CD4-positive, alpha-beta T cell treated with Interleukin-6 at 100 ng/mL for 8 hours (primary cell): ENCODE data around the gene ZNF324B.
"Not testable (repeated sequence)": the region's sequence is repeated elsewhere in the genome, so short reads cannot be mapped to it uniquely, and the experiment has no call there.

Source experiments
- DNase-seq: peaks from one replicate; pipeline ENCODE4 v3.0.0-alpha.2; 2020; ENCODE audit warnings: mixed read lengths, low spot score

ZNF324B gene

DNA sequence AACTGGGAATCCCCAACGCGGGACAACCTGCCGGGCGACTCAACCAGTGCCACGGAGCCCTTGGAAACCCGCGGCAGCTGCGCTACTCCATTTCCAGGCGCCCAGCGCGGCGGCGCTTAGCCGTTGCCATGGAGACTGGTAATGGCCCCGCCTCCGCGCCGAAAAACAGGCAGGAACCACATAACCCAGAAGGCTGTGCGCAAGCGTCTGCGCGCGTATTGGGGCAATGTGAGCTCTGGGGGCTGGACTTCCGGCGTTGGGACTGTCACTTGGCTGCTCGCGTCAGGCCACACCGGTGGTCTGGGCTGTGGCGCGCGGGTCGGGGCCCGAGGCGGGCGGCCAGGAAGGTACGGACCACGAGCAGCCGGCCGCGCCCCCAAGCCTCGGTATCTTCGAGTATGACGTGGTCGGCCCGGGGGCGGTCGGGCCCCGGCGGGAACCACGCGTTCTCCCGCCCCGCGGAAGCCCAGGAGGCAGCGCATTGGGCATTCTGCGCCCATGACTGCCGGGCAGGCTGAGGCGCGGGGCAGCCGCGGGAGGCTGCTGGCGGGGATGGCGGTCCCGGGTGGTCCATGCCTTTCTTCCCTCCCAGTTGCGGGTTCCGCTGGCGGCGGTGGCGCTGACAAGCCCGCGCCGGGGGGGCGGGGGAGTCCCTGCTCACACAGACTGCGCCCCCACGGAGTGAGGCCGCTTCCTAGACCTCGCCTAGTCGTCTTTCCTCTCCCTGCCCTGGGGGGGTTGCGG lies at the start of gene ZNF324B:
Gene ZNF324B (plus strand): TSS at position 265 of the 744 bp plus-strand sequence. CDS start 2,080 bp downstream, outside the sequence.
- peak; percentile 96 for DNase-seq

DNA sequence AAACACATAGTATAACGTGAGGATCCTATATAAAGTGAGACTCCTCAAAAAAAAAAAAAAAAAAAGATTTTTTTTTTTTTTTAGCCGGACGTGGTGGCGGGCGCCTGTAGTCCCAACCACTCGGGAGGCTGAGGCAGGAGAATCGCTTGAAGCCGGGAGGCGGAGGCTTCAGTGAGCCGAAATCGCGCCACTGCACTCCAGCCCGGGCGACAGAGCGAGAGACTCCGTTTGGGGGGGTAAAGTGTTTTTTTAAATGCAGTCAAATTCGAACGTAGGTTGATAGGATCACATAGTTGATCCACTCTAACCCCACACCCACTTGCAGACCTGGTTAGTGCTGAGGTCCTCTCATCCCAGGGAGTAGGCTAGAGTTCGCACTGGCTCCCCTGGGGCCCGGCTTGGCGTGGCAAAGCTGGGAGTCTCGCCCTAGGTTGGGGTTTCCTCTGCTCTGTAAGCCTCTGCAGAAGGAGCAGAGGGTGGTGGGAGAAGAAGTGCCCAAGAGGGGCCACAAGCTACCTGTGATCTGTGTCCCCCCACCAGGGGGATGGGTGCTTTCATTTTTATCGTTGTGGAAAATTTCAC lies 49.5 kb upstream of the ZNF324B start:
- DNase-seq: no peak

DNA sequence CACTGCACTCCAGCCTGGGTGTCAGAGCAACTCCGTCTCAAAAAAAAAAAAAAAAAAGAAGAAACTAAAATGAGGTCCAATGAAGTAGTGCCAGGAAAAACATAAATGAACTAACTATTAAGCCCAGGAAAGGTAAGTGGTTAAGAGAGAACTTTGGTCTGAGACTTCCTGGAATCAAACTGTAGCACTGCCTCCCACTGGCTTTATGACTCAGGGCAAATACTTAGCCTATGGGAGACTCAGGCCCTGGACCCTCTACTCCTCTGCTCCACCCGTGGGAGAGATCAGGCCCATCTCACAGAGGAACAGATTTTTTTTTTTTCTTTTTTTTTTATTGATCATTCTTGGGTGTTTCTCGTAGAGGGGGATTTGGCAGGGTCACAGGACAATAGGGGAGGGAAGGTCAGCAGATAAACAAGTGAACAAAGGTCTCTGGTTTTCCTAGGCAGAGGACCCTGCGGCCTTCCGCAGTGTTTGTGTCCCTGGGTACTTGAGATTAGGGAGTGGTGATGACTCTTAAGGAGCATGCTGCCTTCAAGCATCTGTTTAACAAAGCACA lies 47.4 kb upstream of the ZNF324B start:
- DNase-seq: not testable (repeated sequence)

DNA sequence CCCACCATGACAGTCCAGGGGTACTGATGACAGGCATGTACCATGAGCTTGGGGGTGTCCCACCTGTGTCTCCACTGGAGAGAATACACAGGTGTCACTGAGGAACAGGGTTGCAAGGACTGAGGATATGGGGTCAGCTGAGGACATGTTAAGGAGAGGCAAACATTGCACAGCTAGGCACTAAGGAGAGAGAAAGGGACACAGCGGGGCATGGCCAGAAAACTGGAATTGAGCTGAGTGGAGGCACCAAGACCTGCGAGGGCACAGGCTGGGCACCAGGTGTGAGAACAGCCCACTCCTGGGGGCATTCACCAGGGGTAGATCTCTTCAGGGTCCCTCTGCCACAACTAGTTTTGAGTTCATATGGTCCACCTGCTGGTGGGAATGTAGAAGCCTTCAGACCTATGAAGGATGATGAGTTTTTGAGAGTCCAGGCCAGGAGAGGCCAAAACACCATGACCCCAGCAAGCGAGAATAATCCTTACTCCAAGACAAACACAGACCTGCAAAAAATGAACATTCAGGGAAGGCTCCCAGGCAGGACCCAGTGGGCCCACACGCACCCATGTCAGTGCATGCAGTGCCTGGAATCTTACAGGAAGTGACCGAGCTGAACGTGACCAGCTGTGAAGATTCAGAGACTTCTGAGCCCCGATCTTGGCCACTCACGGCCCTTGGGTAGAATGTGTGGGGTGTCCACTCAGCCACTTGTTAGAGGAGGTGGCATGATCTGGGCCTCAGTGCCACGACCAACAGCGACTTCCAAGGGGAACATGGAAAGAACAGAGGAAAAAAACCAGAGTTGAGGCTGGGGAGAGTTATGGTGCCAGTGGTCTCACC lies 44.4 kb upstream of the ZNF324B start:
- no peak for DNase-seq

DNA sequence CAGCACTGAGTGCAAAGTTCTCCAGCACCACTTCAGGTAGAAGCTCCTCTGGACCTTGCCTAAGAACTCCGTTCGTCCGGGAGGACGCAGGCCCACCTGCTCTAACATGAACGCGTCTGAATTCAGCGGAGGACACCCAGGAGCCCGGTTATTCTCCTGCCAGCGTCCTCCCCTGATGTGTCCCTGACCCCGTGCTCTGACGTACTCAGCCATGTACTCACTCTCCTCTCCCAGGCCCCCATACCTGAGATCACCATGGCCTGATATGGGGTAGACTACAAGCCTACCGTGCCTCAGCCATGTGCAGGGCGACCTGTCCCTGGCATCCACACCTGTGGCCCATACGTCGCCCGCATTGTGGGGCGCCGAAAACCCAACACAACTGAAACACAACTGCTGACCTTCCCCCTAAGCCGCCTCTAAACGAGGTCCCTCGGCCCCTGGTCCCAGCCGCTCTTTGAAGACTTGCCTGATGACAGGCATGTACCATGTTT lies 43.7 kb upstream of the ZNF324B start:
- DNase-seq: no peak

DNA sequence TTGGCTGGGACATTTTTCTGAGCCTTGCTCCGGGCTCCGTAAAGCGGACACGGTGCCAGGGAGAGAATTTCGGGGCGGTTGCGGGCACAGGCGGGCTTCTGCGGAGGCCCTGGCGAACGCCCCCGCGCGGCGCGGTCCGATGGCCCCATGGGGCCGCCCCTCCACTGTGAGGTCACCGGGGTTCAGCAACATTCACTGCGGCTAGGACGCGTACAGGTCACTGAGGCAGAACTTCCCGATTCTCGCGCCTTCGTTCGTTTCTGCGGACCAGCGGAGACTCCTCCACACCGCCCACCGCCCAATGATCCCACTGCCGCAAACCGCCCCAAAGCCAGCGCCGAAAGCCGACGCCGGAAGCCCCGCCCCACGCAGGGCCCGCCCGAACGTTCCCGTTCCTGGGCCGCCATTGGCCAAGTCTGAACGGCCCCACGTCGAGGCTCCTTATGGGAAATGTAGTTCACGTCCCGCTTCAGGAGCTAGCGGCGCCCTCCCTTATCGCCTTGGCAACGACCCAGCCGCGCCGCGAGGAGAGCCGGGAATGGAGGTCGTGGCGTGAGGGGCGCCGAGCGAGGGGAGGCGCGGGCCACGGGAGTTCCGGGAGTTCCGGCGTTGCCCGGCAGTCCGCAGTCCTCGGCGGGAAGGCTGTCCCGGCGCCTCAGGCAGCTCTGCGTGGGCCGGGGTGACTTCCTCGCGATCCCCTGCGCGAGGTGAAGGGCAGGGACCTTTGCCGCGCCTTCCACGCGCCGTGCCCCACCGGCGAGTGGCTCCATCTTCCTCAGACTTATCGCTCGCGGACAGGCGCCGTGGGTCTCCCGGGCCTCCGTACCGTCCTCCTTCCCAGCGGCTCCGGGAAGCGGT lies 43.0 kb upstream of the ZNF324B start, which contains the start of gene ZNF584:
Gene ZNF584 (plus strand): TSS at position 498 of the 858 bp plus-strand sequence. CDS start 499 bp downstream, outside the sequence.
- peak; percentile 93 for DNase-seq

DNA sequence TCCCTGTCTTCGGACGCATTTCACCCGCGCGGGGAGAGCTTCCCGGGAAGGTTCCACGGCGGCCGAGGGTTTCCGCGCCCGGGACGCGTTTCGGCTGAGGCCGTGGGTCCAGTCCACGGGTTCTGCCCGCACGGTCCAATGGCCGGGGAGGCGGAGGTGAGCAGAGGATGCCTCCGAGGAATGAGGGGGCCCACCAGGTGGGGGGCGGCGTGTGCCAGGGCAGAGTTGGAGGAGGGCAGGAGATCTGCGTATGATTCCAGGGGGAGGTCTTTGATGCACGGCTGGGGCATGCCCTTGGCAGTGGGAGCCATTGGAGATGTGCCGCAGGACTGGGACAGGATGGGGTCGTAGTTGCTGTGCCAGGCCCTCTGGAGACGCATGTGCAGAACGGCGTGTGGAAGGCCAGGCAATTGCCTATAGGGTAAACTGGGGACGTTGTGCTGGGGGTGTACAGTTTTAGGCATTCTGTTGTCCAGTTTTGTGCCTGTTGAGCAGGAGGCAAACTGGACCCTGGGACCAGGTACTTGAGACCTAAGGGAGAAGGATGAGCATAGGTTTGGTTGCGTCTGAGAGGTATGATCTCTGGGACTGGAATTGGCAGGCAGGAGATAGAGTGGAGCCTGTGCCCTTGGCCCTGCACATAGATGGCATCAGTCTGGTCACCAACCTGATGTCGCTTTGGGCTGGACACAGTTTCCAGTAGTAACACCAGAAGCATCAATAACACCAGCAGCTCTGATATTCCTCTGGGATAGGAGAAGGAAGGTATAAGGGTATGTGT lies 42.2 kb upstream of the ZNF324B start:
- DNase-seq: no peak

DNA sequence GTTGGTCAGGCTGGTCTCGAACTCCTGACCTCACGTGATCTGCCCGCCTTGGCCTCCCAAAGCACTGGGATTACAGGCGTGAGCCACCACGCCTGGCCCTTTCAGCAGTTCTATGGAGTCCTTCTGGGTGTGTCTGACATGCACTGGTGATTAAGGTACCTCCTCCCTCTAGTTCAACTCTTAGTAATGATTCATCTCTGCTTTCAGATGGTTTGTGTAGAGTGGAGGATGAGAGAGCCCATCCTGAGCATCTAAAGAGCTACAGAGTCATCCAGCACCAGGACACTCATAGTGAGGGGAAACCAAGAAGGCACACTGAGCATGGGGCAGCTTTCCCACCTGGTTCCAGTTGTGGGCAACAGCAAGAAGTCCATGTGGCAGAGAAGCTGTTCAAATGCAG lies 34.8 kb upstream of the ZNF324B start:
- no peak for DNase-seq

DNA sequence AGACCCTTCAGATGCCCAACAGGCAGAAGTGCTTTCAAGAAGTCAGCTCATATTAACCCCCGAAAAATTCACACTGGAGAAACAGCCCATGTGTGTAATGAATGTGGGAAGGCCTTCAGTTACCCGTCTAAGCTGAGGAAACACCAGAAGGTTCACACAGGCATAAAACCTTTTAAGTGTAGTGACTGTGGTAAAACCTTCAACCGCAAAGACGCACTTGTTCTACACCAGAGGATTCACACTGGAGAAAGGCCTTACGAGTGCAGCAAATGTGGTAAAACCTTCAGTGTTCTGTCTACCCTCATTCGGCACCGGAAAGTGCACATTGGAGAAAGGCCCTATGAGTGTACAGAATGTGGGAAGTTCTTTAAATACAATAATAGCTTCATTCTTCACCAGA lies 34.4 kb upstream of the ZNF324B start:
- DNase-seq: no peak

DNA sequence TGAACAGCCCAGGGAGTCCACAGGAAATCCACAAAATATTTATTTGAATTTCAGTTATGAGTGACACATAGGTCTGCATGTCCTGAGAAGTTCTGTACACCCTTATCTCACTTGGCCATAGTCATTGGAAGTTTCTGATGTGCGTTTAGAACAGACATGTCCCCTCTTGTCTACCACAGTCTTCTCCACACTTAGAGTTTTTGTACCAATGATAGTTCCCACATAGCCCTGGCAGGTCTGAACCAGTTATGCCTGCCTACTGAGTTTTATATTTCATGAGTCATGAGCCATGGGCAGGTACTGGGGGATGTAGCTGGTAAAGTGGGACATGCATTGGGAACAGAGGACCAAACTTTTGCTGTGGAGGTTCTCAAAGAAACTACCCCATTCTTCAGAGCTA lies 22.8 kb upstream of the ZNF324B start:
- no peak for DNase-seq

DNA sequence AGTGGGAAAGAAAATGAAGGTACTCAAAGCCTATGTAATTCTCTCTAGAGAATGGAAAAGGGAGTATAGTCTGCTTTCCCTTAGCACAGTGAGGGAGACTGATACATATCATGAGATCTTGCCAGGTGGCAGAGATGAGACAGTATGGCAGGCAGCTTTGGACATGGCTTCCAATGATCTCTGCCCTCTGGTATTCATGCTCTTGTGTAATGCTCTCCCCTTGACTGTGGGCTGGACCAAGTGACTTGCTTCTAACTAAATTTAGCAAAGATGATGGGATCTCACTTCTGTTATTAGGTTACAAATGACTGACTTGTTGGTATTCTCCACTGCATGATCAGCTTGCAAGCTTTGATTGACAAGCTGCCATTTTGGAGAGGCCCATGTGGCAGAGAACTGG lies 21.7 kb upstream of the ZNF324B start:
- no peak for DNase-seq

DNA sequence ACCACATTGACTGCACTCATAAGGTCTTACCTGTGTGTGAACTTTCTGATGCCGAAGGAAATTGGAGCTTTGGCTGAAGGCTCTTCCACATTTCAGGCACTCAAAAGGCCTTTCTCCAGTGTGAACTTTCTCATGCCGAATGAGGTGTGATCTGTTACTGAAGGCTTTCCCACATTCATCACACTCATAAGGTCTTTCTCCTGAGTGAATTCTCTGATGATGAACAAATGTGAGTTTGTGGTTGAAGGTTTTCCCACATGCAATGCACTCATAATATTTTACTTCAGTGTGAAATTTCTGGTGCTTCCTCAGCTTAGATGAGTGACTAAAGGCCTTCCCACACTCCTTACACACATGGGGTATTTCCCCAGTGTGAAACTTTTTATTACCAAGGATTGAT lies 17.2 kb upstream of the ZNF324B start:
- no peak for DNase-seq

DNA sequence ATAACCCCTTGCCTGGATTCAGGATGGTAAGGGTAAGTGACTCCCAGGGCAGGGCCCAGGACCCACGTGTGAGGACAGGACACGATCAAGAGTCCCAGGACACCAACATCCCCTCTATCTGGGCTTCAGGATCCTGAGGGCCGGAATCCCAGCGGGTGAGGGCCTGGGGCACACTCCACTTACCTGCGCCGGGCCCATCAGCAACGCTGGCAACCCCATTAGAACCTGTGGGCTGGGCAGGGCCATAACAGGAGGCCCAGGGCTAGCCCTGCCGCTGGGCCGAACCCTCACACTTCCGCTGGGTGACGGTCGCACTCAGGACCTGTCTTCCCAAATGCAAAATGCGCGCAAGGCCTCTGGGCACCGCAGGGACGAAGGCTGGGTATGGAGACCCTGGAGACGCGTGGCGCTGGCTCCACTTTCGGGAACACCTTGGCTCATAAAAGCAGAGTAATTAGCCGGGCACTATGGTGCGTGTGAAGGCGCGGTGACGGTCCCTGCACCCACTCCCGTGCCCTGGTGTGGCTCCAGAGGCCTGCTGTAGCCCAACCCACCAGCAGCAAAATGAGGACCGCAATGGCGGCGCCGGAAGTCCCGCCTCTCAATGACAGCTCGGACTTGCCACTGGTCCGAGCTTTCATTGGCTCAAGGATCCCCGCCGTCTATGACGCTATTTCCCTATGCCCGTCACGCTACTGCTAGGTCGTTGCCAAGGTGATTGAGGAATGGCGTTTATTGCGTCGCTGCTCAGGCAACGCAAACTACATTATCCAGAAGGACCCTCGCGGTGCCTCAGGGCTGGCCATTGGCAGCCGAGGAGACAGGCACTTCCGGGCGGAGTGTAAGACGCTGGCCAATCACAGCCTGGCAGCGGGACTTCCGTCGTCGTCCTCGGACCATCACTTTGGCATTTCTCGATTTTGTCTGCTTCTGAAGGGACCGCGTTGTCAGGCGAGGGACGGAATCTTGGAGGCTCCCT lies 11.6 kb upstream of the ZNF324B start, which contains the start of gene ZNF132:
Gene ZNF132 (minus strand): TSS at position 578 of the 979 bp plus-strand sequence. CDS start 332 bp downstream, at position 246.
- peak; percentile 98 for DNase-seq

DNA sequence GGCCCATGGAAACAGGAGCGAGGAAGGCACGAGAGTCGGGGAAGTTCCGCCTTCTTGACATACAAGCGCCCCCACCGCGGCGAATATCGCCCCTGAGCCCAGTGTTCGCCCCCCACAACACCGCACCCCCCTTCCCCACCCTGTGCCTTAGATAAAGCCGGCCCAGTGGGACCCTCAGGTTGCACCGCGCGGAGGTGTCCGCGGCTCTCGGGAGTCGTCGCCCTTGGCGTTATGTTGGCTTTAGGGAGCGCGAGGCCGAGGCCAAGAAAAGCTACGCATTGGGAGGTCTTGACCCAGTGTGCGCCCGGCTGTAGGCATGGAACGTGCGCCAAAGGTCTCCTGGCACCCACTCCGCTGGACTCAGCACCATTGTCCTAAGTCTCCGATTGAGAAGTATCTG lies 10.9 kb upstream of the ZNF324B start:
- DNase-seq: no peak

DNA sequence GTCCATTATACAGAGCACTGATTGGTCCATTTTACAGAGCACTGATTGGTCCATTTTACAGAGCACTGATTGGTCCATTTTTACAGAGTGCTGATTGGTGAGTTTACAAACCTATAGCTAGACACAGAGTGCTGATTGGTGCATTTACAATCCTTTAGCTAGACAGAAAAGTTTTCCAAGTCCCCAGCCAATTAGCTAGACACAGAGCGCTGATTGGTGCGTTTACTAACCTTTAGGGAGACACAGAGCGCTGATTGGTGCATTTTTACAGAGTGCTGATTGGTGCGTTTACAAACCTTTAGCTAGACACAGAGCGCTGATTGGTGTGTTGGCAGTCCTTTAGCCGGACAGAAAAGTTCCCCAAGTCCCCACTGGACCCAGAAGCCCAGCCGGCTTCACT lies 8.4 kb upstream of the ZNF324B start:
- DNase-seq: not testable (repeated sequence)

DNA sequence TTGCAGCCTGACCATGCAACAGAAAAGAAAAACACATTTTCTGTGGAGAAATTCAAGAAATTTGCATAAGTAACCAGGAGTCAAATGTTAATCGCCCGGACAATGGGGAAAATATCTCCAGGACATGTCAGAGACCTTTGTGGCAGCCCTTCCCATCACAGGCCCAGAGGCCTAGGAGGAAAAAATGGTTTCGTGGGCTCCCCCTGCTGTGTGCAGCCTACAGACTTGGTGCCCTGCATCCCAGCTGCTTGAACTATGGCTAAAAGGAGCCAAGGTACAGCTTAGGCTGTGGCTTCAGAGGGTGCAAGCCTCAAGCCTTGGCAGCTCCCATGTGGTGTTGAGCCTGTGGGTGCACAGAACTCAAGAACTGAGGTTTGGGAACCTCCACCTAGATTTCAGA lies 2.6 kb upstream of the ZNF324B start:
- not testable (repeated sequence) for DNase-seq

DNA sequence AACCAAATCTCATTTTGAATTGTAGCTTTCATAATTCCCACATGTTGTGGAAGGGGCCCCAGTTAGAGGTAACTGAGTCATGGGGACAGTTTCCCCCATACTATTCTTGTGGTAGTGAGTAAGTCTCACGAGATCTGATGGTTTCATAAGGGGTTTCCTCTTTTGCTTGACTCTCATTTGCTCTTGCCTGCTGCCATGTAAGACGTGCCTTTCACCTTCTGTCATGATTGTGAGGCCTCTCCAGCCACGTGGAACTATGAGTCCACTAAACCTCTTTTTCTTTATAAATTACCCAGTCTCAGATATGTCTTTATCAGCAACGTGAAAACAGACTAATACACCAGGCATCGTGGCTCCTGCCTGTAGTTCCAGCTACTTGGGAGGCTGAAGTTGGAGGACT lies 1.4 kb upstream of the ZNF324B start:
- not testable (repeated sequence) for DNase-seq

DNA sequence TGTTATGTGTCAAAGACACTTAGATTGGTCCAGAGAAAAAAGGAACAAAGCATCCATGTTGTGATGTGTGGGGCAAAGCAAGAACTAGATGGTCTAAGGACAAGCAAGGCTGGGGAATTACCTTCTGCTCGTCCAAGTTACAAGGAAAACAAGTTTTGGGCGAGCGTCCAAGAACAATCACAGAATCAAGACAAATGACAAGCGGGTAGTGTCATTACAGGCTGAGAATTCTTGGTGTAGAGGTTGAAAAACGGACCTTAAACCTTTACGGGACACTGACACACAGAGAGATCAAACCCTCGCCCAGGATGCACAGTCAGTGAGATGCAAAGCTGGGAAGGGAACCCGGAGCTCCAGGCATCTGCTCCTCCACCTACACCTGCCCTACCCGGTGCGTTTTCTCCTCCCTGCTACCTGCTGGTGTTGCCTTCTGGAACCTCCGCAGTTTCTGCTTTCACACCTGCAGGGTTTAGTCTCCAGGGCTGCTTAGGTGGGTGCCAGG lies 515 bp upstream of the ZNF324B start:
- no peak for DNase-seq

DNA sequence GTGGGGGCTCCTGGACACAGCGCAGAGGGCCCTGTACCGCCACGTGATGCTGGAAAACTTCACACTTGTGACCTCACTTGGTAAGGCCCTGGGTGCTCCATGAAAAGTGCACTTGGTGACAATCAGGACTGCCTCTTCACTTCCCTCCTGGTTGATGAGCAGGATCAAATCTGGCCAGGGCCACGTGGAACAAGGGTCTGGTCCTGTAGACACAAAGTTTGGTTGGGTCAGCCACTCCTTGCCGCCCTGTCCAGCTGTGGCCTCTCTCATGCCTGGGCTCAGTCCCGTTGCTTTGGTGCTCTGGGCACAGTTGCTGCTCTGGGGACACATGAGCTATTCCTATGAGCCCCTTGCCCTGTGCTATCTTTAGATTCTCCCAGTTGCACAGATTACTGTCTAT lies 2.3 kb downstream of the ZNF324B start:
- no peak for DNase-seq
